HEK293T (cell line): ENCODE results near the gene CYYR1.

Experiments used
- ARNT ChIP-seq: fragments of 450-650 bp; IDR thresholded peaks from 2 replicates; pipeline ENCODE4 v1.6.1; 2017; ENCODE audit warnings: mild to moderate bottlenecking
- BHLHE40 ChIP-seq: fragments of 450-650 bp; IDR thresholded peaks from 2 replicates; pipeline ENCODE4 v1.6.1; 2016; ENCODE audit warnings: mild to moderate bottlenecking, moderate library complexity, borderline replicate concordance
- FOXM1 ChIP-seq: fragments of 450-650 bp; IDR thresholded peaks from 2 replicates; pipeline ENCODE4 v1.6.1; 2017; ENCODE audit warnings: mild to moderate bottlenecking, borderline replicate concordance
- HDGF ChIP-seq: fragments of 450-650 bp; IDR thresholded peaks from 2 replicates; pipeline ENCODE4 v1.6.1; 2017; ENCODE audit warnings: antibody characterized with exemption, borderline replicate concordance
- L3MBTL2 ChIP-seq: fragments of 450-650 bp; conservative IDR thresholded peaks from 2 replicates; pipeline ENCODE4 v1.6.1; 2016; ENCODE audit warnings: mild to moderate bottlenecking
- LEF1 ChIP-seq: fragments of 450-650 bp; IDR thresholded peaks from 2 replicates; pipeline ENCODE4 v1.6.1; 2017; ENCODE audit warnings: mild to moderate bottlenecking, borderline replicate concordance
- NFRKB ChIP-seq: fragments of 450-650 bp; IDR thresholded peaks from 2 replicates; pipeline ENCODE4 v1.6.1; 2016; ENCODE audit warnings: mild to moderate bottlenecking, moderate library complexity
- SP1 ChIP-seq: fragments of 450-650 bp; IDR thresholded peaks from 2 replicates; pipeline ENCODE4 v1.6.1; 2017
- TARDBP ChIP-seq: fragments of 450-650 bp; IDR thresholded peaks from 2 replicates; pipeline ENCODE4 v1.6.1; 2016
- TF ChIP-seq, protein P1 (sequence below): fragments of 450-650 bp; IDR thresholded peaks from 2 replicates; pipeline ENCODE4 v1.6.1; 2016

GRCh38 chr21:26529526-26529925 lies 43.6 kb downstream of the CYYR1 start:
- TF ChIP-seq HDGF (no peak), SP1 (no peak), TARDBP (no peak), LEF1 (no peak), BHLHE40 (no peak), FOXM1 (no peak), L3MBTL2 (no peak), NFRKB (no peak), ARNT (no peak)
- TF ChIP-seq, protein P1, sequence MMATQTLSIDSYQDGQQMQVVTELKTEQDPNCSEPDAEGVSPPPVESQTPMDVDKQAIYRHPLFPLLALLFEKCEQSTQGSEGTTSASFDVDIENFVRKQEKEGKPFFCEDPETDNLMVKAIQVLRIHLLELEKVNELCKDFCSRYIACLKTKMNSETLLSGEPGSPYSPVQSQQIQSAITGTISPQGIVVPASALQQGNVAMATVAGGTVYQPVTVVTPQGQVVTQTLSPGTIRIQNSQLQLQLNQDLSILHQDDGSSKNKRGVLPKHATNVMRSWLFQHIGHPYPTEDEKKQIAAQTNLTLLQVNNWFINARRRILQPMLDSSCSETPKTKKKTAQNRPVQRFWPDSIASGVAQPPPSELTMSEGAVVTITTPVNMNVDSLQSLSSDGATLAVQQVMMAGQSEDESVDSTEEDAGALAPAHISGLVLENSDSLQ = no peak
